ENCODE results near the gene CACNA2D2.

CACNA2D2 gene

GRCh38 chr3:50388720-50389413 is 114.6 kb downstream of the CACNA2D2 start:
- no peak for DNase-seq

- no peak for DNase-seq
These were observed 115.3 kb downstream of the CACNA2D2 start for GRCh38 chr3:50388016-50388719.

- DNase-seq, result no peak
These were observed 117.7 kb downstream of the CACNA2D2 start for GRCh38 chr3:50385754-50386153.

- no peak for DNase-seq
These were observed 119.7 kb downstream of the CACNA2D2 start for GRCh38 chr3:50383750-50384149.

- no peak for DNase-seq
These were observed 120.7 kb downstream of the CACNA2D2 start for GRCh38 chr3:50382722-50383121.

- no peak for DNase-seq
These were observed 122.1 kb downstream of the CACNA2D2 start for GRCh38 chr3:50381383-50381782.

GRCh38 chr3:50380405-50381085 is 122.9 kb downstream of the CACNA2D2 start:
- no peak for DNase-seq

- DNase-seq, result no peak
These were observed 124.7 kb downstream of the CACNA2D2 start for GRCh38 chr3:50378757-50379156.

GRCh38 chr3:50378024-50378423 is 125.4 kb downstream of the CACNA2D2 start:
- no peak for DNase-seq

GRCh38 chr3:50375258-50375931 is 128.0 kb downstream of the CACNA2D2 start:
- DNase-seq, result no peak

GRCh38 chr3:50374363-50375257 is 128.8 kb downstream of the CACNA2D2 start:
- DNase-seq, result no peak

- DNase-seq, result no peak
These were observed 130.0 kb downstream of the CACNA2D2 start for GRCh38 chr3:50373146-50374051.

GRCh38 chr3:50372349-50372748 is 131.1 kb downstream of the CACNA2D2 start:
- no peak for DNase-seq

GRCh38 chr3:50371133-50371685 is 132.2 kb downstream of the CACNA2D2 start:
- no peak for DNase-seq

- DNase-seq, result no peak
These were observed 132.8 kb downstream of the CACNA2D2 start for GRCh38 chr3:50370594-50370993.

GRCh38 chr3:50369012-50369670 is 134.3 kb downstream of the CACNA2D2 start:
- DNase-seq, result no peak

- no peak for DNase-seq
These were observed 137.6 kb downstream of the CACNA2D2 start for GRCh38 chr3:50365842-50366220.

- DNase-seq, result peak; percentile 95
These were observed 138.2 kb downstream of the CACNA2D2 start for GRCh38 chr3:50365080-50365841.

GRCh38 chr3:50364573-50365079 is 138.8 kb downstream of the CACNA2D2 start:
- DNase-seq, result no peak
